ENCODE data around the gene FAM120AOS.
A peak's percentile ranks its signal among the peaks of the same experiment; 100 is the strongest.

FAM120AOS gene

GRCh38 chr9:93453047-93453914 is at the start of gene FAM120AOS:
Gene FAM120AOS, minus strand, starts transcription at chr9:93453581. Its CDS starts 872 bp downstream, at chr9:93452709.
- H3K27ac ChIP-seq (ENCODE audit: low read length), result no peak within 1 kb of the TSS
- peak within 1 kb of the TSS; percentile 77; the same call in 1 of the 2 replicates for H3K9ac ChIP-seq (ENCODE audit: low read depth, low read length)
- H3K36me3 ChIP-seq (ENCODE audit: insufficient read depth, low read depth, low read length), result peaks cover 11% of the 10 kb centered on the region
- H3K4me3 ChIP-seq (ENCODE audit: low read length), result peak within 1 kb of the TSS; percentile 90
- H3K9me3 ChIP-seq (ENCODE audit: insufficient read depth, low read depth, low read length), result no peaks in the 10 kb centered on the region
- H3K27me3 ChIP-seq (ENCODE audit: insufficient read depth, low read length), result no peaks in the 10 kb centered on the region
- peaks cover 13% of the 10 kb centered on the region; the same call in 1 of the 2 replicates for H3K4me1 ChIP-seq (ENCODE audit: insufficient read depth, low read length)

- H3K36me3 ChIP-seq (ENCODE audit: insufficient read depth, low read depth, low read length), result peaks cover 66% of the 10 kb centered on the region
- H3K4me3 ChIP-seq (ENCODE audit: low read length), result no peak overlapping the region
These were observed 48.0 kb upstream of the FAM120AOS start for GRCh38 chr9:93501406-93501805.

GRCh38 chr9:93500571-93501298 is 47.4 kb upstream of the FAM120AOS start:
- Histone ChIP-seq H3K27ac (ENCODE audit: low read length) (no peak overlapping the region), H3K4me3 (ENCODE audit: low read length) (no peak overlapping the region), H3K9ac (ENCODE audit: low read depth, low read length) (no peak overlapping the region), H3K27me3 (ENCODE audit: insufficient read depth, low read length) (no peaks in the 10 kb centered on the region), H3K9me3 (ENCODE audit: insufficient read depth, low read depth, low read length) (no peaks in the 10 kb centered on the region), H3K36me3 (ENCODE audit: insufficient read depth, low read depth, low read length) (peaks cover 72% of the 10 kb centered on the region), H3K4me1 (ENCODE audit: insufficient read depth, low read length) (no peaks in the 10 kb centered on the region)

More at GRCh38 chr9:93501406-93501805, 48.0 kb upstream of the FAM120AOS start:
- Histone ChIP-seq H3K27me3 (ENCODE audit: insufficient read depth, low read length) (no peaks in the 10 kb centered on the region), H3K4me1 (ENCODE audit: insufficient read depth, low read length) (no peaks in the 10 kb centered on the region), H3K27ac (ENCODE audit: low read length) (no peak overlapping the region), H3K9me3 (ENCODE audit: insufficient read depth, low read depth, low read length) (no peaks in the 10 kb centered on the region), H3K9ac (ENCODE audit: low read depth, low read length) (no peak overlapping the region)

- Histone ChIP-seq H3K36me3 (ENCODE audit: insufficient read depth, low read depth, low read length) (peaks cover 72% of the 10 kb centered on the region), H3K9me3 (ENCODE audit: insufficient read depth, low read depth, low read length) (no peaks in the 10 kb centered on the region)
These were observed 42.9 kb upstream of the FAM120AOS start for GRCh38 chr9:93496285-93496684.

GRCh38 chr9:93493949-93494348 is 40.6 kb upstream of the FAM120AOS start:
- Histone ChIP-seq H3K9me3 (ENCODE audit: insufficient read depth, low read depth, low read length) (no peaks in the 10 kb centered on the region), H3K4me1 (ENCODE audit: insufficient read depth, low read length) (no peaks in the 10 kb centered on the region), H3K4me3 (ENCODE audit: low read length) (no peak overlapping the region), H3K36me3 (ENCODE audit: insufficient read depth, low read depth, low read length) (peaks cover 49% of the 10 kb centered on the region), H3K27ac (ENCODE audit: low read length) (no peak overlapping the region), H3K9ac (ENCODE audit: low read depth, low read length) (no peak overlapping the region), H3K27me3 (ENCODE audit: insufficient read depth, low read length) (no peaks in the 10 kb centered on the region)

More at GRCh38 chr9:93496285-93496684, 42.9 kb upstream of the FAM120AOS start:
- Histone ChIP-seq H3K4me3 (ENCODE audit: low read length) (no peak overlapping the region), H3K9ac (ENCODE audit: low read depth, low read length) (no peak overlapping the region), H3K27ac (ENCODE audit: low read length) (no peak overlapping the region), H3K27me3 (ENCODE audit: insufficient read depth, low read length) (no peaks in the 10 kb centered on the region), H3K4me1 (ENCODE audit: insufficient read depth, low read length) (no peaks in the 10 kb centered on the region)

- H3K27ac ChIP-seq (ENCODE audit: low read length), result no peak overlapping the region
- H3K4me3 ChIP-seq (ENCODE audit: low read length), result no peak overlapping the region
- peaks cover 34% of the 10 kb centered on the region for H3K36me3 ChIP-seq (ENCODE audit: insufficient read depth, low read depth, low read length)
- no peaks in the 10 kb centered on the region for H3K4me1 ChIP-seq (ENCODE audit: insufficient read depth, low read length)
- no peak overlapping the region for H3K9ac ChIP-seq (ENCODE audit: low read depth, low read length)
- no peaks in the 10 kb centered on the region for H3K27me3 ChIP-seq (ENCODE audit: insufficient read depth, low read length)
- H3K9me3 ChIP-seq (ENCODE audit: insufficient read depth, low read depth, low read length), result no peaks in the 10 kb centered on the region
These were observed 38.9 kb upstream of the FAM120AOS start for GRCh38 chr9:93492327-93492726.

GRCh38 chr9:93491593-93492232 is 38.3 kb upstream of the FAM120AOS start:
- H3K4me1 ChIP-seq (ENCODE audit: insufficient read depth, low read length), result no peaks in the 10 kb centered on the region
- no peak overlapping the region for H3K4me3 ChIP-seq (ENCODE audit: low read length)
- no peaks in the 10 kb centered on the region for H3K9me3 ChIP-seq (ENCODE audit: insufficient read depth, low read depth, low read length)
- H3K36me3 ChIP-seq (ENCODE audit: insufficient read depth, low read depth, low read length), result peaks cover 28% of the 10 kb centered on the region
- no peak overlapping the region for H3K9ac ChIP-seq (ENCODE audit: low read depth, low read length)
- no peak overlapping the region for H3K27ac ChIP-seq (ENCODE audit: low read length)
- no peaks in the 10 kb centered on the region for H3K27me3 ChIP-seq (ENCODE audit: insufficient read depth, low read length)

GRCh38 chr9:93488244-93488643 is 34.9 kb upstream of the FAM120AOS start:
- Histone ChIP-seq H3K4me1 (ENCODE audit: insufficient read depth, low read length) (no peaks in the 10 kb centered on the region), H3K9me3 (ENCODE audit: insufficient read depth, low read depth, low read length) (no peaks in the 10 kb centered on the region), H3K36me3 (ENCODE audit: insufficient read depth, low read depth, low read length) (peaks cover 15% of the 10 kb centered on the region), H3K27me3 (ENCODE audit: insufficient read depth, low read length) (no peaks in the 10 kb centered on the region), H3K9ac (ENCODE audit: low read depth, low read length) (no peak overlapping the region), H3K27ac (ENCODE audit: low read length) (no peak overlapping the region), H3K4me3 (ENCODE audit: low read length) (no peak overlapping the region)

GRCh38 chr9:93486268-93486667 is 32.9 kb upstream of the FAM120AOS start:
- Histone ChIP-seq H3K4me1 (ENCODE audit: insufficient read depth, low read length) (no peaks in the 10 kb centered on the region), H3K9ac (ENCODE audit: low read depth, low read length) (no peak overlapping the region), H3K4me3 (ENCODE audit: low read length) (no peak overlapping the region), H3K27me3 (ENCODE audit: insufficient read depth, low read length) (no peaks in the 10 kb centered on the region), H3K27ac (ENCODE audit: low read length) (no peak overlapping the region), H3K36me3 (ENCODE audit: insufficient read depth, low read depth, low read length) (peaks cover 15% of the 10 kb centered on the region), H3K9me3 (ENCODE audit: insufficient read depth, low read depth, low read length) (no peaks in the 10 kb centered on the region)

- peaks cover 6% of the 10 kb centered on the region for H3K4me1 ChIP-seq (ENCODE audit: insufficient read depth, low read length)
- peaks cover 15% of the 10 kb centered on the region for H3K36me3 ChIP-seq (ENCODE audit: insufficient read depth, low read depth, low read length)
- H3K9ac ChIP-seq (ENCODE audit: low read depth, low read length), result no peak overlapping the region
These were observed 30.1 kb upstream of the FAM120AOS start for GRCh38 chr9:93483497-93483896.

GRCh38 chr9:93480728-93481324 is 27.4 kb upstream of the FAM120AOS start:
- Histone ChIP-seq H3K4me1 (ENCODE audit: insufficient read depth, low read length) (peaks cover 6% of the 10 kb centered on the region), H3K27ac (ENCODE audit: low read length) (no peak overlapping the region), H3K4me3 (ENCODE audit: low read length) (no peak overlapping the region), H3K9me3 (ENCODE audit: insufficient read depth, low read depth, low read length) (no peaks in the 10 kb centered on the region), H3K27me3 (ENCODE audit: insufficient read depth, low read length) (no peaks in the 10 kb centered on the region), H3K9ac (ENCODE audit: low read depth, low read length) (no peak overlapping the region), H3K36me3 (ENCODE audit: insufficient read depth, low read depth, low read length) (peaks cover 34% of the 10 kb centered on the region)

More at GRCh38 chr9:93483497-93483896, 30.1 kb upstream of the FAM120AOS start:
- Histone ChIP-seq H3K4me3 (ENCODE audit: low read length) (no peak overlapping the region), H3K27me3 (ENCODE audit: insufficient read depth, low read length) (no peaks in the 10 kb centered on the region), H3K9me3 (ENCODE audit: insufficient read depth, low read depth, low read length) (no peaks in the 10 kb centered on the region), H3K27ac (ENCODE audit: low read length) (no peak overlapping the region)

Measured in iPS-20b (cell line).